ENCODE data around the gene CFAP100.

CFAP100 gene

DNA sequence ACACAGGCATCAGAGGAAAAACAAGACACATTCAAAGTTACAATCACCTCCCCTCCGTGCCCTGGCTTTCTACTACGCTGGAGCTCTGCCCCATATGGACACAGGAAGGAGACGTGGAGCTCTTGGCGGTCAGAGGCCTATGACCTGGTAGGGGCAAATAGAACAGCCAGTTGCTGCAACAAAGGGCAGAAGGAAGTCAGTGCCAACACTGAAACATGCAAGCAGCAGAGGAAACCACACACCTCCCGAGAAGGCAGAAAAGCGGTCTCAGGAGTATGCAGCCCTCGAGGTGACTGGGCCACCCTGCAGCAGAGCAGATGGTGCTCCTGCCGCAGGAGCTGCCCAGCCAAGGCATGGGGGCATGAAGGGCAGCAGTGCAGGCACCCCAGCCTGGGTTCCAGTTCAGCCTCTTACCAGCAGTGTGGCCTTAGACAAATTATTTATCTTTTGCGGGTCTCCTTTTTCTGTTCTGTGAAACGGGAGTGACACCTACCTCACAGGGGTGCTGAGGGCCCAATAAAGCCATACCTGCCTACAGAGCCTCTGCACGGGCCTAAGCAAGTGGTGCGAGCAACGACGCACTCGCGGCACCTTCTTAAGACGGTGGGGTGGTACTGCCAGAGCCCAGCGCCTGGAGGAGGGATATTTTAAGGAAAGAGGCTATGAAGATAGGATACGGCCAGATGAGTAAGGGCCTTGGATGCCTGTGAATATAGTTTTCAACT is 72.3 kb downstream of the CFAP100 start:
- peak; percentile 41 for DNase-seq

- DNase-seq: no peak
These were observed 72.9 kb downstream of the CFAP100 start for GRCh38 chr3:126467611-126467955.

- peak; percentile 48 for DNase-seq
These were observed 73.6 kb downstream of the CFAP100 start for GRCh38 chr3:126468028-126468891.

DNA sequence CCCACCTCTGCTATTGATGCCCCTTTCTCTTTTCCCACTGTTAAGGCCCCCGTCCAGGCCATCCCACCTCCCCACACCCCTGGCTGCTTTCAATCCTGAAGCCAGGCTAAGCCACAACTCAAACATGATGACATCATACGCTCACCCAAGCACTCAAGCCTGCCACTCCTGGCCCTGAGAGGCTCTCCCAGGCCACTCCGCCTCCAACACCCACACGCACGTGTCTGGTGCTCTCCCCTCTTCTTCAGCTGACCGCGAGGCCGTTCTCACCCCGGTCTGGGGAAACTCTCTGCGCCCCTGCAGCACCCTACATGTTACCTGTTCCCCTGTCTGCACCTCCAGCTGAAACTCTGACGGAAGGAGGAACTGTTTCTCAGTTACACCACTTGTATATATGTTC is 74.8 kb downstream of the CFAP100 start:
- no peak for DNase-seq

GRCh38 chr3:126472277-126473006 is 77.7 kb downstream of the CFAP100 start:
- DNase-seq: peak; percentile 82

GRCh38 chr3:126473292-126474168 is 78.8 kb downstream of the CFAP100 start:
- DNase-seq: no peak

GRCh38 chr3:126474498-126475412 is 80.0 kb downstream of the CFAP100 start:
- peak; percentile 79 for DNase-seq

DNA sequence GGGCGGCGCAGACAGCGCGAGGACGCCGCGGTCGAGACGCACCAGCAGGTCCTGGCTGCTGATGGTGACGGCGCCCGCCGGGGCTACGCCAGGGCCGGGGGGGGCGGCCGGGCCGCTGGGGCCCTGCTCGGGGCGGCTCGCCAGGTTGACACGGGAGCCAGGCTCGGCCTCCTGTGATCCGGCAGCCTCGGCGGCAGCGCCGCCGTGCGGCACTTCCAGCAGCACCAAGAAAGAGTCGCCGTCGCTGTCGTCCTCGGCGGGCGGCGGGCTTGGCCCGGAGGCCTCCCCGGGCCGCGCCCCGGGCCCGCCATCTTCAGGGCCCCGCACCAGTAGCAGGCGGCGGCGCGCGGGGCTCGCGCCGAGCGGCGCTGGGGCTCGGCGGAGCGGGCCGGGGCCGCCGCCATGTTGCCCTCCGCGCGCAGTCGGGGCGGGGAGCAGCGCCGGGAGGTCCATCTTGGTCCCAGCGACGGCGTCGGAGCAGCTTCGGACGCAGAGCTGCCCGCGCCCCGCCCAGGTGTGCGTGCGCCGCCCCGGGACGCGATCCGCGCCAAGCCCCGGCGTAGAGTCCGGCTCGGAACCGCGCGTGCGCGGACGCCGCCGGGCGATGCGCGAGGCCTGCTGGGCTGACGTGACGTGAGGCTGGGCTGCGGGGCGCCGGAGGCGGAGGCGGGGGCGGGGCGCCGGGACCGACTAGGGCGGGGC is 80.9 kb downstream of the CFAP100 start, which contains the start of gene ZXDC:
Gene ZXDC (minus strand): TSS at position 479 of the 702 bp plus-strand sequence. CDS start 26 bp downstream, at position 453.
- peak; percentile 96 for DNase-seq

DNA sequence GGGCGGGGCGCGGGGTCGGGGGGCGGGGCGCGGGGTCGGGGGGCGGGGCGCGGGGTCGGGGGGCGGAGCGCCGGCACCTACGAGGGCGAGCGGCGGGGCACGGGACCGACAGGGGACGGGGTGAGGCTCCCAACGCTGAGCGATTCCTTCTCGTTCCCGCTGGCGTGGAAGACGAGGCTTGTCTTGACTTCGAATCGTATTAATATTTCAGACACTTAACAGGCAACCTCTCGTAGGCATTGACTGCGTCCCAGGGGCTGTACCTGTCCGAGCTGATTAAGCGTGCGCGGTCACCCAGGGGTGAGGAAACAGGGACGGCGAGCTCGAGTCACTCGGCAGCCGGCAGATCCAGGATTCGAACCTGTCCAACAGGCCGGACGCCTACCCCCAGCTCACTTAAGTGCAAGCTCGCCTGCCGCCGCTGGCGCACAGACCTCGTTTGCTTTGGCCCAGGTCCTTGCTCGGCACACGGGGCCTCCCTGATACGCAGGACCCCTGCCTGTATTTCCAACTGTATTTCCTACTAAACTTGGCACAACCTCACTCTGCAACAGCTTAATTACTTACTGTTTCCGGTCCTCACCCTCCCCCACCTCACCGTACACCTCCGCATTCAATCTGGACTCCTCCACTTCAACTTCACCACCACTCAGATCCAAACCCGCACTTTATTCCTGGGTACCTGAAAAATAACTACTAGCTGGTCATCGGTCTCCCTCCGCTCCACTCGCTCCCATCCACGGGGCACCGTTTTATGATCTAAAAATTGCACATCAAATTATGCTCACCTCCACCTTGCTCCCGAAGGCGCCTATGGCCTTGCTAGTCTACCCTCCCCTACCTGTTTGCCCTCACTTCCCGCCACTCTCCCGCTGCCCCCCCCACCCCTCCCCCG is 81.7 kb downstream of the CFAP100 start:
- DNase-seq: no peak

GRCh38 chr3:126477061-126477380 is 82.3 kb downstream of the CFAP100 start:
- DNase-seq: no peak

DNA sequence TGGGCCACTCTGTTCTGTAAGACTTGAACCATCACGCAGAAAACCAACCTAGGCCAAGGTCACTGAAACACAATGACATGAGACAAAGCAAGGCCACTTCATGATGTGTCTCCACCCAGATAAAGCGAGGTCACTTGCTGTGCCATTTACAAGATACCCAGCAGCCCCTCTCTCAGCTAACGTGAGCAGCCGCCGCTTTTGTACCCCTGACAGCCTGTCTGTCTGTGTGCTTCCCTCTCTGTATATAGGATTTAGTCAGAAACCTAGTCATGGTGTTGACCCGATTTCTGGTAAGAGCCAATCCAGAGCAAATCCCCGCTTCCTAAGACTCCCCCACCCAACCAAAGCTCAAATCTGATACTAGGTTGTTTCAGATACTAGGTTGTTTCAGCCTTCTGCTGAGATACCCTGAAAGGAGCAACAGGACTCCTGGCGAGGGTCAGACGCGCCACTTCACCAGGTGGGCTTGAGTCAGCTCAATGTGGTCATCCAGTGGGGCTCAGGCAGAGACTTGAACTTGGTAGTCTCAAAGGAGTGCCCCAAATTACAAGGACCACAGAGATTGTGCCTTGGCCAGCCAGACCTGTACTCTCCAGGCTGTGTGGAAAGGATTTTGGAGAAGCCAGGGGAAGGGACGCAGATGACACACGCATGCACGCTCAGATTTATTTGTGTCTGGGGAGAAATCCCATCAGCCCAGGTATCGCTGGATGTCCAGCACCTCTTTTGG is 84.0 kb downstream of the CFAP100 start:
- DNase-seq: no peak

- DNase-seq: no peak
These were observed 84.9 kb downstream of the CFAP100 start for GRCh38 chr3:126479642-126480041.

GRCh38 chr3:126480206-126480605 is 85.5 kb downstream of the CFAP100 start:
- no peak for DNase-seq

DNA sequence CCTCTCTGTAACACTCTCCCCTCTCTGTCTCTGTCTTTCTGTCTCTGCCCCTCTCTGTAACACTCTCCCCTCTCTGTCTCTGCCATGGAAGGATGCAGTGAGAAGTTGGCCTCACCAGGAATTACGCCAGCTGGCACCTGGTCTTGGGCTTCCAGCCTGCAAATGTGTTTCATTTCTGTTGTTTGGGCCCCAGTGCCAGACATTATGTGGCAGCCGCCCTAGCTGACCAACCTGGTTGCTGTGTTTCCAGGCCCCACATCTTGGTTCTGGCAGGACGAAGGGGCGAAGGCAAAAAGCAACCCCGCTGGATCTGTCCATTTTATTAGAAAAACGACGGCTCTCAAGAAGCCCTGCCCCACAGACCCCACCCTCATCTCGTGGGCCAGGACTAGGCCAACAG is 86.2 kb downstream of the CFAP100 start:
- no peak for DNase-seq

- DNase-seq: no peak
These were observed 87.2 kb downstream of the CFAP100 start for GRCh38 chr3:126481808-126482502.

DNA sequence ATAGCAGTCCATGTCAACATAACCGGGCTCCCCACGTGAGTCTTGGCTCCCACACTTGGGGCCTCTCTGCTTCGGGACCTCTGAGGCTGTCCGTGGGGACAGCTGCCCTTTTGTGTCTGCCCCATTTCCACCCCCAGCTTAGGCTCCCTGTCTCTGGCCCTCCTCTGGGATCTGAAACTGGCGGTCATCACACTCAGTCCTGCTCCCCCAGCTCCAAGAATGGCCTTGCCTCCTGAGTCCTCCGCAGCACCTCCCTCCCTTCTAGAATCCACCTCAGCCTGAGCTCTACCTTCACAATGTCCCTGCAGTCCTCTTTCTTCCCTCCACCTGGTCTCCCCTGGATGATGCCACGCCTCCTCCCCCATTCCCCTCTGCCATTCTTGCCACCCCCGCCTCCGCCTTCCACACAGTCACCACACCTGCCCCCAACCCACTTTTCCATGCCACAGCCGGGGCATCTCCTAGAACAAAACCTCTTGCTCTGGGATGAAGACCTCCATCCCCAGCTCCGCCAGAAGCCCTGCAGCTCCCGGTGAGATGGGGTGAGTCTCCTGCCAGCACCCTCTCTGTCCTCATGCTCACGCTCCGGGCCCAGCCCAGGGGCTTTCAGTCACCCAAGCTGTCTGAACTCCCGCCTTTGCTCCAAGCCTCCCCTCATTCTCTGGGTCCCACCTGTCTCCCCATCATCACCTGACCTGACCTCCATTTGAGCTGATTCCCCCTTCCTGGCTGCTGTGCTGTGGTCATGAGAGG is 88.0 kb downstream of the CFAP100 start:
- no peak for DNase-seq

- DNase-seq: no peak
These were observed 88.6 kb downstream of the CFAP100 start for GRCh38 chr3:126483321-126483761.

All from islet precursor cell (in vitro differentiated cells).